HG02852 (cell line): ENCODE measurements around the gene MGMT.

ENCODE experiments used
- ATAC-seq: cut with Tn5 transposase; IDR thresholded peaks from one replicate; pipeline ENCODE4 v1.9.1; 2021; ENCODE audit warnings: mild to moderate bottlenecking, moderate library complexity; ENCODE audit not compliant: unreplicated experiment

Gene MGMT

DNA sequence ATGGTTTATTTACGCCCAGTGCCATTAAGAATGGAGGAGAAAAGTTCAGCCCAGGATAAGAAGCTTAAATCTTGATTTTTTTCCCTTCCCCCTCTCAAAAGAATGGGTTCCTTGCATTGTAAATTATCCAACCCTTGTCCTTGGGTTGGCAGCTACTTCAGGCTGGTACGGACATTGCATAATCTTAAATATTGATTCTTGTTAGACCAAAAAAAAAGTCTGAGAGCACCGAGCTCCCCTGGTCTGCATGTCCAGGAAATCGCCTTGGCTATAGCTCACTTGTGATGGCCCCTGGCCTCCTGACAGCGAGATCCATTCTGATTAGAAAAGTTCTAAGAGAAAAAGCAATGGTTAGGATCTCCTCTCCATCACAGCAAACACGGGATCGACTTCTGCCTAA, 345.4 kb downstream of the MGMT start:
- ATAC-seq, result no peak

DNA sequence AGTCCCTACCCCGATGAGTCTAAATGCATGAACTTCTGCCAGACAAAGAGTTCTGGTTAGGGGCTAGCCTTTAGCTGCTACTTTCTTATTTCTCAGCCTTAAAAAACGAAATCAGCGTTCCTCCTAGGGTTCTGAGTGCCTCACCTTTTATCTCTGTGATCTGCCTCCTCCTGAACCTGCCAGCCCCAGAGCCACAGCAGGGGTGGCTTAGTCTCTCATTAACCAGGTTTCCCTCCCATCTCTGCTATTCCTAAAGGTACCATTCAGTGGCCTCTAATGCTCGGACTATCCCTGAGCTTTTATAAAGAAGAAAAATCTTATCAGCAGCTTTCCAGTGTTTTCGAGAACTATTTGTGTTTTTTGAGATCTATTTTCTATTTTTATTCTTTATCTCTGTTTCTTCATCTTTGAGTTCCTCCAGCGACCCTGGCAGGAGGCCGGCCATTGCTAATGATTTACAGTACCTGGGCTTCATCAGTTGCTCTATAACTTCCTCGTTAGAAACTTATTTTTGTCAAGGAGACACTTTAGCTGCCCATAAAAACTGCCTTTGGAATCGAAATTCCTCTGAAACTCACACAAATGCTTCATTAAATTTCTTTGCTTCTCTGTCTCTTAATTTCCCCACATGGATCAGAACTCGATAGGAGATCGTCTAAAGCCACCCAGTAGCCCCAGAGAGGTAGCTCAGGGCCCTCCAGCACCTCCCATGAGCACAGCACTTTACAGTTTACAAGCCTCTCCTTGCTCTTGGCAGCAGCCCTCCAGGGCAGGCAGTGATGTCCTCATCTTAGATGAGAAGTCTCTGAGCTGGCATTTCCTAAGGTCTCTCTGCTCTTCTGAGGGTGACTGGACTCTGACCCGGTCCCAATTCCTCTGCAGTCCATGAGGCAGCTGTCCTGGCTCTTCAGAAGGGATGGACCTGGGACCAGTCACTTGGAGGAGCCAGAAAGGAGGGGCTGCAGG, 347.9 kb downstream of the MGMT start:
- ATAC-seq, result no peak

DNA sequence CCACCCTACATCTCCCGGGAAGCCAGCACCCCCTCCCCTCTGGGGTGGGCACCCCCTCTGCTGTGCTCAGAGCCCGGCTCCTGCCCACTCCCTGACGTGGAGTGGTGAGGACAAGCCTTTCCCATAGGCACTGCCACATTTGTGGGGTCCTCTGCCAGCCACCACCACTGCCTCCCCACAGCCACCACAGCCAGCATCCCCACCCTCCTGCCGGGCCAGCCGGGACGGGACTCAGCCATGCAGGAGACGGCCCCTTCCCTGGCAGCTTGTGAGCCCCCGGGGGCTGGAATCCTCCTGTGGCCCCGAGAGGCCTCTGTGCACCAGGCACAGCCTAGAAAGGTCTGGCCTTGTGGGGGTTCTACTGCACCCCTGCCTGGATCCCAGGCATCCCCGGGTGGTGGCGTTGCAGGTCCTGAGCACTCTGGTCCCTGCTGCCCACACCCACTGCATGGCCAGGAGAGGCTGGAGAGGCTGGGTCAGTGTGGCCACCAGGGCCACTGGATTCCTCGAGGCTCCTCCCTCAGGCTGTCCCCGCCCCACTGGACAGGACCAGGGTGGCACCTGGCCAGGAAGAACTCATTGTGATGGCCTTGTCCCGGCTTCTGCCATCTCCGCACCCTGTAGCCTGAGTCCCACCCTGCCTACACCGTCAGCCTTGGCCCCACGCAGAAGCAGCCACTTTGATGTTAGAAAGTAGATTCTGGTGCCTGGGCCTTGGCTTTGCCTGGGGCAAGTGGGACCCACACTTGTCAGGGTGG, 349.0 kb downstream of the MGMT start:
- ATAC-seq, result no peak

DNA sequence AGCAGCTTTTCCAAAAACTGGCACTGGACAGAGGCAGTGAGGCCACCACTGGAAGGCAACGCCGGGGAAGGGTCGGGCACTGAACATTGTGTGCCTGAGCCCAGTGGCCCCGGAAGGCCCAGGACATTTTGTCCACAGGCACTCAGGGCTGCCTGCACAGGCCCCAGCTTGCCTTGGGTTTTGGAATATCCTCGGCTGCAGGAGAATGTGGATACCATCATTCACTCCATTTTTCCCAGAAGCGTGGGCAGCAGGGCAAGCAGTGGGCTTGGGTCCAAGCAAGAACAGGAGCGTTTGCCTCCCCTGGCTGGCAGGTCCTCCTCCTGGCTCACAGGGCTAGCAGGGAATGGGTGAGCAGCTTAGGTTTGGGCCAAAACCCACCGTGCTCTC, 349.6 kb downstream of the MGMT start:
- ATAC-seq, result no peak
